ENCODE data around the gene GLYR1. TPM values are rescaled to one million over a fixed set of nuclear protein-coding genes. Genes with fewer than 3 reads are reported as not detected.

Gene GLYR1
- total and polyA plus RNA-seq, 3 experiments from 2014 or later: 40.2 to 110 (median 104) TPM

- no peaks in the 10 kb centered on the region for H3K9me3 Mint-ChIP-seq
- H3K36me3 Mint-ChIP-seq: peaks cover 15 to 80% (median 18%) of the 10 kb centered on the region in 3 donors
- peak overlapping the region in 1 of 8 donors; percentile 15 for H3K27ac Mint-ChIP-seq
- no peak overlapping the region for H3K4me3 Mint-ChIP-seq
- H3K27me3 ChIP-seq (ENCODE audit: insufficient read depth, low read length, poor library complexity, severe bottlenecking): no peaks in the 10 kb centered on the region
- peaks cover 8 to 26% (median 19%) of the 10 kb centered on the region in 3 donors for H3K4me1 Mint-ChIP-seq
- peaks cover 47% of the 10 kb centered on the region for H3K36me3 ChIP-seq (ENCODE audit: insufficient read depth, low read length)
- H3K27ac ChIP-seq (ENCODE audit: low read depth, low read length): no peak overlapping the region
- no peaks in the 10 kb centered on the region for H3K4me1 ChIP-seq (ENCODE audit: insufficient read depth, low read length)
- no peaks in the 10 kb centered on the region for H3K27me3 Mint-ChIP-seq
- no peaks in the 10 kb centered on the region for H3K9me3 ChIP-seq (ENCODE audit: low read length)
- POLR2A ChIA-PET: no interaction called here
- no peak overlapping the region for H3K4me3 ChIP-seq (ENCODE audit: low read length)
- CTCF ChIA-PET: no interaction called here
- DNase-seq: no peak
Observed at GRCh38 chr16:4833584-4833983, 13.5 kb downstream of the GLYR1 start.

GRCh38 chr16:4832698-4833343, 14.3 kb downstream of the GLYR1 start:
- Histone ChIP-seq H3K4me3 (ENCODE audit: low read length) (no peak overlapping the region), H3K9me3 (ENCODE audit: low read length) (no peaks in the 10 kb centered on the region), H3K27me3 (ENCODE audit: insufficient read depth, low read length, poor library complexity, severe bottlenecking) (no peaks in the 10 kb centered on the region), H3K36me3 (ENCODE audit: insufficient read depth, low read length) (peaks cover 51% of the 10 kb centered on the region), H3K27ac (ENCODE audit: low read depth, low read length) (no peak overlapping the region), H3K4me1 (ENCODE audit: insufficient read depth, low read length) (no peaks in the 10 kb centered on the region)
- ChIA-PET CTCF (no interaction called here), POLR2A (no interaction called here)
- peak overlapping the region in 2 of 8 donors; percentile 45 to 66 for H3K27ac Mint-ChIP-seq
- no peaks in the 10 kb centered on the region for H3K27me3 Mint-ChIP-seq
- H3K4me1 Mint-ChIP-seq: peaks cover 8 to 26% (median 19%) of the 10 kb centered on the region in 3 donors
- H3K4me3 Mint-ChIP-seq: no peak overlapping the region
- no peak for DNase-seq
- H3K9me3 Mint-ChIP-seq: no peaks in the 10 kb centered on the region
- H3K36me3 Mint-ChIP-seq: peaks cover 15 to 79% (median 18%) of the 10 kb centered on the region in 3 donors

GRCh38 chr16:4831616-4832015, 15.5 kb downstream of the GLYR1 start:
- Histone ChIP-seq H3K4me1 (ENCODE audit: insufficient read depth, low read length) (no peaks in the 10 kb centered on the region), H3K27ac (ENCODE audit: low read depth, low read length) (no peak overlapping the region), H3K36me3 (ENCODE audit: insufficient read depth, low read length) (peaks cover 59% of the 10 kb centered on the region), H3K9me3 (ENCODE audit: low read length) (no peaks in the 10 kb centered on the region), H3K4me3 (ENCODE audit: low read length) (no peak overlapping the region), H3K27me3 (ENCODE audit: insufficient read depth, low read length, poor library complexity, severe bottlenecking) (no peaks in the 10 kb centered on the region)
- peaks cover 12 to 83% (median 19%) of the 10 kb centered on the region in 3 donors for H3K36me3 Mint-ChIP-seq
- no peak for DNase-seq
- H3K9me3 Mint-ChIP-seq: no peaks in the 10 kb centered on the region
- peaks cover 7 to 23% (median 12%) of the 10 kb centered on the region in 3 donors for H3K4me1 Mint-ChIP-seq
- H3K4me3 Mint-ChIP-seq: no peak overlapping the region
- POLR2A ChIA-PET: no interaction called here
- H3K27ac Mint-ChIP-seq: peak overlapping the region in 1 of 8 donors; percentile 63
- H3K27me3 Mint-ChIP-seq: no peaks in the 10 kb centered on the region
- CTCF ChIA-PET: interaction anchor here (1.0 kb wide), 1 partner anchor 28 kb away, joined by 3 read pairs; no protein-coding TSS in a partner anchor

- H3K27ac ChIP-seq (ENCODE audit: low read depth, low read length): no peak overlapping the region
- H3K27ac Mint-ChIP-seq: peak overlapping the region in 2 of 8 donors; percentile 16 to 18
- H3K27me3 ChIP-seq (ENCODE audit: insufficient read depth, low read length, poor library complexity, severe bottlenecking): no peaks in the 10 kb centered on the region
- no peak for DNase-seq
- H3K9me3 ChIP-seq (ENCODE audit: low read length): no peaks in the 10 kb centered on the region
- H3K4me3 Mint-ChIP-seq: no peak overlapping the region
- H3K4me1 ChIP-seq (ENCODE audit: insufficient read depth, low read length): no peaks in the 10 kb centered on the region
- no peak overlapping the region for H3K4me3 ChIP-seq (ENCODE audit: low read length)
- no peaks in the 10 kb centered on the region for H3K9me3 Mint-ChIP-seq
- no peaks in the 10 kb centered on the region for H3K27me3 Mint-ChIP-seq
- H3K4me1 Mint-ChIP-seq: peaks cover 7 to 21% (median 12%) of the 10 kb centered on the region in 3 donors
- POLR2A ChIA-PET: interaction anchor here (0.6 kb wide), 1 partner anchor 282 kb away, joined by 3 read pairs; no protein-coding TSS in a partner anchor
- peaks cover 64% of the 10 kb centered on the region for H3K36me3 ChIP-seq (ENCODE audit: insufficient read depth, low read length)
- CTCF ChIA-PET: no interaction called here
- peaks cover 8 to 82% (median 16%) of the 10 kb centered on the region in 3 donors for H3K36me3 Mint-ChIP-seq
Observed at GRCh38 chr16:4830408-4830807, 16.7 kb downstream of the GLYR1 start.

GRCh38 chr16:4828567-4829321, 18.3 kb downstream of the GLYR1 start:
- H3K4me1 ChIP-seq (ENCODE audit: insufficient read depth, low read length): no peaks in the 10 kb centered on the region
- no peaks in the 10 kb centered on the region for H3K27me3 Mint-ChIP-seq
- H3K4me3 Mint-ChIP-seq: no peak overlapping the region
- H3K9me3 Mint-ChIP-seq: no peaks in the 10 kb centered on the region
- no peaks in the 10 kb centered on the region for H3K27me3 ChIP-seq (ENCODE audit: insufficient read depth, low read length, poor library complexity, severe bottlenecking)
- H3K36me3 ChIP-seq (ENCODE audit: insufficient read depth, low read length): peaks cover 60% of the 10 kb centered on the region
- POLR2A ChIA-PET: no interaction called here
- H3K9me3 ChIP-seq (ENCODE audit: low read length): no peaks in the 10 kb centered on the region
- CTCF ChIA-PET: no interaction called here
- H3K4me3 ChIP-seq (ENCODE audit: low read length): no peak overlapping the region
- no peak for DNase-seq
- peaks cover 12 to 87% (median 23%) of the 10 kb centered on the region in 3 donors for H3K36me3 Mint-ChIP-seq
- no peak overlapping the region for H3K27ac ChIP-seq (ENCODE audit: low read depth, low read length)
- H3K4me1 Mint-ChIP-seq: peaks cover 11 to 14% (median 11%) of the 10 kb centered on the region in 3 donors
- no peak overlapping the region for H3K27ac Mint-ChIP-seq

- H3K36me3 Mint-ChIP-seq: peaks cover 12 to 85% (median 24%) of the 10 kb centered on the region in 3 donors
- H3K4me3 ChIP-seq (ENCODE audit: low read length): no peak overlapping the region
Observed at GRCh38 chr16:4826980-4827379, 20.1 kb downstream of the GLYR1 start.

GRCh38 chr16:4826526-4826925, 20.6 kb downstream of the GLYR1 start:
- POLR2A ChIA-PET: no interaction called here
- no peaks in the 10 kb centered on the region for H3K9me3 Mint-ChIP-seq

More at GRCh38 chr16:4826980-4827379, 20.1 kb downstream of the GLYR1 start:
- H3K27me3 Mint-ChIP-seq: no peaks in the 10 kb centered on the region
- H3K36me3 ChIP-seq (ENCODE audit: insufficient read depth, low read length): peaks cover 60% of the 10 kb centered on the region
- H3K4me3 Mint-ChIP-seq: no peak overlapping the region
- POLR2A ChIA-PET: no interaction called here
- no peak for DNase-seq
- CTCF ChIA-PET: no interaction called here
- peaks cover 0 to 6% (median 3%) of the 10 kb centered on the region in 3 donors for H3K4me1 Mint-ChIP-seq
- no peaks in the 10 kb centered on the region for H3K9me3 Mint-ChIP-seq
- no peak overlapping the region for H3K27ac Mint-ChIP-seq
- H3K27ac ChIP-seq (ENCODE audit: low read depth, low read length): no peak overlapping the region
- H3K4me1 ChIP-seq (ENCODE audit: insufficient read depth, low read length): no peaks in the 10 kb centered on the region
- no peaks in the 10 kb centered on the region for H3K9me3 ChIP-seq (ENCODE audit: low read length)
- no peaks in the 10 kb centered on the region for H3K27me3 ChIP-seq (ENCODE audit: insufficient read depth, low read length, poor library complexity, severe bottlenecking)

GRCh38 chr16:4825196-4825595, 21.9 kb downstream of the GLYR1 start:
- DNase-seq: no peak
- Histone ChIP-seq H3K36me3 (ENCODE audit: insufficient read depth, low read length) (peaks cover 56% of the 10 kb centered on the region), H3K27me3 (ENCODE audit: insufficient read depth, low read length, poor library complexity, severe bottlenecking) (no peaks in the 10 kb centered on the region), H3K27ac (ENCODE audit: low read depth, low read length) (no peak overlapping the region), H3K4me3 (ENCODE audit: low read length) (no peak overlapping the region), H3K9me3 (ENCODE audit: low read length) (no peaks in the 10 kb centered on the region), H3K4me1 (ENCODE audit: insufficient read depth, low read length) (no peaks in the 10 kb centered on the region)
- ChIA-PET POLR2A (no interaction called here), CTCF (no interaction called here)
- peaks cover 0 to 4% (median 0%) of the 10 kb centered on the region in 3 donors for H3K4me1 Mint-ChIP-seq
- H3K4me3 Mint-ChIP-seq: no peak overlapping the region
- no peaks in the 10 kb centered on the region for H3K9me3 Mint-ChIP-seq
- no peaks in the 10 kb centered on the region for H3K27me3 Mint-ChIP-seq
- H3K36me3 Mint-ChIP-seq: peaks cover 4 to 84% (median 19%) of the 10 kb centered on the region in 3 donors
- peak overlapping the region in 2 of 8 donors; percentile 24 to 43 for H3K27ac Mint-ChIP-seq

More at GRCh38 chr16:4826526-4826925, 20.6 kb downstream of the GLYR1 start:
- no peak for DNase-seq
- Histone ChIP-seq H3K36me3 (ENCODE audit: insufficient read depth, low read length) (peaks cover 59% of the 10 kb centered on the region), H3K4me3 (ENCODE audit: low read length) (no peak overlapping the region), H3K27ac (ENCODE audit: low read depth, low read length) (no peak overlapping the region), H3K9me3 (ENCODE audit: low read length) (no peaks in the 10 kb centered on the region), H3K27me3 (ENCODE audit: insufficient read depth, low read length, poor library complexity, severe bottlenecking) (no peaks in the 10 kb centered on the region), H3K4me1 (ENCODE audit: insufficient read depth, low read length) (no peaks in the 10 kb centered on the region)
- Mint-ChIP-seq H3K4me3 (no peak overlapping the region), H3K27ac (no peak overlapping the region), H3K27me3 (no peaks in the 10 kb centered on the region), H3K36me3 (peaks cover 12 to 85% (median 23%) of the 10 kb centered on the region in 3 donors), H3K4me1 (peaks cover 0 to 6% (median 3%) of the 10 kb centered on the region in 3 donors)
- CTCF ChIA-PET: no interaction called here
